Transverse colon (tissue), 4 donors: ENCODE measurements around the gene PNMA6E.

Experiments used
- EP300 ChIP-seq: sonication (generic); formaldehyde crosslinking; IDR thresholded peaks from one replicate; pipeline ENCODE4 v1.6.1; 2017; ENCODE audit warnings: antibody characterized with exemption, low read depth
- POLR2A ChIP-seq: fragments of 450-650 bp; IDR thresholded peaks from one replicate; pipeline ENCODE4 v1.6.1; 2016; ENCODE audit warnings: antibody characterized with exemption, mild to moderate bottlenecking, moderate library complexity
- POLR2AphosphoS5 ChIP-seq, 3 donors: sonication (generic); formaldehyde crosslinking; IDR thresholded peaks; one replicate each; pipeline ENCODE4 v1.6.1; 2016; ENCODE audit warnings: antibody characterized with exemption in 3 of 3
- TF ChIP-seq, protein P1 (sequence below), 5 experiments: fragments of 200-600 bp in 3 of 5; fragments of 450-650 bp in 2 of 5; sonication (generic) in 3 of 5; IDR thresholded peaks; 1 replicate in 2 of 5; 2 replicates in 3 of 5; pipeline ENCODE4 v1.5.1; 2016 to 2017; ENCODE audit warnings: antibody characterized with exemption in 5 of 5, inconsistent platforms in 3 of 5, mild to moderate bottlenecking in 2 of 5, moderate library complexity in 1 of 5

DNA sequence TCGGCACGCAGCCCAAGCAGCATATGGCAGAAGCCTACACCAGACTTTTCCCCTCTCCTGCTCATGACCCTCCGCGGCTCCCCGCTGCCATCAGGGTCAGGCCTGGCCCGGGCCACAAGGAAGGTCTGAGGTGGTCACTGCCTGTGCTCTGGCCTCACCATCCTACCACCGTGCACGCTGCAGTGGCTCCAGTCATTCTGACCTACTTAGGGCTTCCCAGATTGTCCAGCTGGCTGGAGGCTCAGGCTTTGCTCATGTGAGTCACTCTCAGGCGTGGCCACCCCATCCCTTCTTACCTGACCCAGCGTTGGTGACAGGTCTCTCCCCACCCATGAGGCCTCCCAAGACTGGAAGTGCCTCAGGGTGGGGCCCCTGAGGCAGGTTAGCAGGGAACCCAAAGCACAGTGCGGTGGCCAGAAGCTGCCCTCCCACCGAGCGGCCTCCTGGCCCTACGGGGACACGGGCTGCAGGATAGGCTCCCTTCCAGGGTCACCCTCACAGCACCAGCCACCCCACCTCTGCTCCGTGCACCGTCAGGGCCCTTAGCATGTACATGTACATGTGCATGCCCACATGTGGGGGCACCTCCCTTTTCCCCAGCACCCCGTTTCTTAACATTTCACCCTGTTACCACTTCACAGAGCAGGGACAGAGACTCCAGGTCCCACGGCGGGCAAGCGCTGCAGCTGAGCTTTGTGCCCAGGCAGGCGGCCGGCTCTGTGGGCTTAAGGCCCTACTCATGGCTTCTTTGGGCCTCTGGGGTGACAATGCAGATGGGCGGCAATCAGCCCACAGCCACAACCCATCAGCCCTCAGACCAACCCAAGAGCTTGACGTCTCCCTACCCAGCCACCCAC, 42.6 kb upstream of the PNMA6E start:
- TF ChIP-seq POLR2AphosphoS5 (IDR thresholded peaks at IDR 0.05), result no peak
- TF ChIP-seq POLR2A, result no peak
- TF ChIP-seq, protein P1, sequence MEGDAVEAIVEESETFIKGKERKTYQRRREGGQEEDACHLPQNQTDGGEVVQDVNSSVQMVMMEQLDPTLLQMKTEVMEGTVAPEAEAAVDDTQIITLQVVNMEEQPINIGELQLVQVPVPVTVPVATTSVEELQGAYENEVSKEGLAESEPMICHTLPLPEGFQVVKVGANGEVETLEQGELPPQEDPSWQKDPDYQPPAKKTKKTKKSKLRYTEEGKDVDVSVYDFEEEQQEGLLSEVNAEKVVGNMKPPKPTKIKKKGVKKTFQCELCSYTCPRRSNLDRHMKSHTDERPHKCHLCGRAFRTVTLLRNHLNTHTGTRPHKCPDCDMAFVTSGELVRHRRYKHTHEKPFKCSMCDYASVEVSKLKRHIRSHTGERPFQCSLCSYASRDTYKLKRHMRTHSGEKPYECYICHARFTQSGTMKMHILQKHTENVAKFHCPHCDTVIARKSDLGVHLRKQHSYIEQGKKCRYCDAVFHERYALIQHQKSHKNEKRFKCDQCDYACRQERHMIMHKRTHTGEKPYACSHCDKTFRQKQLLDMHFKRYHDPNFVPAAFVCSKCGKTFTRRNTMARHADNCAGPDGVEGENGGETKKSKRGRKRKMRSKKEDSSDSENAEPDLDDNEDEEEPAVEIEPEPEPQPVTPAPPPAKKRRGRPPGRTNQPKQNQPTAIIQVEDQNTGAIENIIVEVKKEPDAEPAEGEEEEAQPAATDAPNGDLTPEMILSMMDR (IDR thresholded peaks at IDR 0.05), result no peak
- TF ChIP-seq EP300, result no peak
